GM21515 (cell line): Measurements from ENCODE around the gene ATF6B.
"Not testable (repeated sequence)": the region's sequence is repeated elsewhere in the genome, so short reads cannot be mapped to it uniquely, and the experiment has no call there.

Source experiments
- ATAC-seq: cut with Tn5 transposase; IDR thresholded peaks from one replicate; pipeline ENCODE4 v1.9.1; 2021; ENCODE audit not compliant: unreplicated experiment

ATF6B gene

DNA sequence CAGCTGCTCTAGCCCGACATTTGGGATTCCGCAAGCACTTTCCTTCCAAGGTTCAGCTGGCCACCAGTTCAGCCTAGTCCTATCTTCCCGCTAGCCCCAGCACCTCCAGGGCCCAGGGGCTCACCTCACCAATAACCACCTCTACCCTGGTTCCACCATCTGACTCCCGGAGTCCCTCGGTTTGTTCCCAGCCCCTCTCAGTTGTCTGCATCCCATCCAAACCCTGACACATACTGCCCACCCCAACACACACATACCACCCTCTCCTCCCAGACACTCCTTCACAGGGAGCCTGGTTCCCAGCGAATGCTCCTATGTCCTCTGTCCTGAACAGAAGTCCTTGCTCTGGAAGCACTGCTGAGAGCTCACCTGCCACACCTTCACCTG is 19.3 kb downstream of the ATF6B start:
- ATAC-seq: no peak

DNA sequence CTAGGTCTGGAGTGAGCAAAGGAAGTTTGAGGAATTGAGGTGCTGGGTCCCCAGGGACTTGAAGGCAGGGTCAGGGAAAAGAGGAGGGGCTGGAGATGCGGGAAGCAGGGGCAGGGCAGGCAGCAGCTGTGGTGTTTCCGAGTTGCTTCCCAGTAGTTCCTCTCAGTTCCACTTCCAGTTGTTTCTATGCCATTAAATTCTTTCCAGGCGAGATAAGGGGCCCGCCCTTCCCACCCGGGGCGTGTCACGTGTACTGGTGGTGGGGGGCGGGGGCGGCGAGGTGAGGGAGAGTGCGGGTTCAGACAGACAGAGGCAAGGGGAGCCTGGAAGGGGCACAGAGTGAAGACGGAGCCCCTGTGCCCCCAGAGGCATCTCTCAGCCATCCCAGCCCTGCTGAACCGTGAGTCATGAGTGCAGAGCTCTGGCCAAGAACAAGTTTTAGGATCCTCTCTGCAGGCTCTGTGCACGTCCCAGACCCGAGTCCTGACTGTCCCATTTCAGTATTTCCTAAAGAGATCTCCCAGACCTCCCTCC is 19.9 kb downstream of the ATF6B start:
- no peak for ATAC-seq

DNA sequence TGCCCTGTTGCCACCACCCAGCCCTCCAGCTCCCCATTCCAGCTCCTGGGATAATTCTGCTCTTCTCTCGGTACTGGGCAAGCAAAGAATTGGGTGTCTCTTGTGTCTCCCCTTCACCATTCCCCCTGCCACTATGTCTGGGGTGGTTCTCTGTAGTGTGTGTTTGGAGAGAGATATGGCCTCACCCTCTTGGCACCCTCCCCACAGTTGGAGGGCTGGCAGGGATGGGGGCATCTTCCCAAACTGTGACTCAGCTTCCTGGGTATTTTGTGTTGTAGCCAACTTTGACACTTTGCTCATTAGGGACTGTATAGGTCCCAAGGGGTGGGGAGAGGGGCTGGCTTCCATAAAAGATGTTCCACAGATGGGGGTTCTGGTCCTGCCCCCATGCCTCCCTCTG is 20.6 kb downstream of the ATF6B start:
- ATAC-seq: no peak

DNA sequence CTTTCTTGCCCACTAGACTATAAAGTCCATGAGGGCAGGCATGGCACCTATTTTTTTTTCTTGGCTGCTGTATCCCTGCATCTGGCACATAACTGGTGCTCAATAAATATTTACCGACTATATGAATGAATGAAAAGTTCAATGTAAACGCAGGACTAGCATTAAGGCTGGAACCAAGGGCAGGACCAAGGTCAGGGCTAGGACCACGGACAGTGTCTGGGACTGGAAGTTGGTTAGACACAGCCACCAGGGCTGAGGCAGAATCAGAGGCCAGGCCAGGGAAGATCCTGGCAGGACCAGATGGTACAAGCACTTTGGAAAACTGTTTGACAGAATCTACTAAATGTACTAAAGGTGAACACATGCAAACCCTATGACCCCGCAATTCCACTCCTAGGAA is 22.6 kb downstream of the ATF6B start:
- ATAC-seq: no peak

DNA sequence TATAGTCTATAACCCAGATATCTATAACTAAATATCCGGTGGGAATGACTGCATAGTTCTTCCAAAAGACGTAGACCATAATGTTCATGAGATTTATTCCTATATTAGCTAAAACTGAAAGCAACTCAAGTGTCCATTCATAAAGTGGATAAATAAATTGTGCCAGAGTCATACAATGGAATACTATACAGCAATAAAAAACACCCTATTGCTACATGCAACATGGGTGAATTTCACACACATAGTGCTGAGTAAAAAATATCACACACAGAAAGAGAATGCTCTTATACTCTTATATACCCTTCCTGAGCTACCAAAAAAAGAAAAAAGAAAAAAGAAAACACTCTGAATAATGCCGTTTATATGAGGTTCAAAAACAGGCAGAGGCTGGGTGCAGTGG is 25.8 kb downstream of the ATF6B start:
- ATAC-seq: no peak

DNA sequence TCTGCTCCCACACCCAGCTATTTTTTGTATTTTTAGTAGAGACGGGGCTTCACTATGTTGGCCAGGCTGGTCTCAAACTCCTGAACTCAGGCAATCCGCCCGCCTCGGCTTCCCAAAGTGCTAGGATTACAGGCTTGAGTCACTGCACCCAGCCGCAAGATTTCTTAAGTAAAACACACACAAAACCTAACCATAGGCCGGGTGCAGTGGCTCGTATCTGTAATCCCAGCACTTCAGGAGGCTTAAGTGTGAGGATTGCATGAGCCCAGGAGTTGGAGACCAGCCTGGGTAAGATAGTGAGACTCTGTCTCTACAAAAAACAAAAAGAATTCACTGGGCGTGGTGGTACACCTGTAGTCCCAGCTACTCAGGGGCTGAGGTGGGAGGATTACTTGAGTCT is 27.8 kb downstream of the ATF6B start:
- ATAC-seq: not testable (repeated sequence)

DNA sequence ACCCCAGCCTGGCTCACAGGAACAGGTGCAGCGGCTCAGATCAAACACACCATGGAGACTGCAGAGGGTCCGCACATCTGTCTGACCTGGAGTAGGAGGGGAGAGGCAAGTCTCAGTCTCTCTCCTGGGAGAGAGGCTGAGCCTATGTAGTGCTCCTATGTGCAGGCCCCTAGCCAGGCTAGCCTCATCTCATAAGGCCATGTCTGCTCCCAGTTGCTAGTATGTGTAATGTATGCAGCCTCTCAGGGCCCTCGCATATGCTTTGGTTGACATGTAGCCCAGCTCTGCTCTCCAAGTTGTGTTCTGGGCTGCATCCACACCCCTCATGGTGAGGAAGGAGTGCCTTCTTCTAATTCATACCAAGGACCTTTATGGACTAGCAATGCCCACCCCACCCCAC is 30.7 kb downstream of the ATF6B start:
- no peak for ATAC-seq

DNA sequence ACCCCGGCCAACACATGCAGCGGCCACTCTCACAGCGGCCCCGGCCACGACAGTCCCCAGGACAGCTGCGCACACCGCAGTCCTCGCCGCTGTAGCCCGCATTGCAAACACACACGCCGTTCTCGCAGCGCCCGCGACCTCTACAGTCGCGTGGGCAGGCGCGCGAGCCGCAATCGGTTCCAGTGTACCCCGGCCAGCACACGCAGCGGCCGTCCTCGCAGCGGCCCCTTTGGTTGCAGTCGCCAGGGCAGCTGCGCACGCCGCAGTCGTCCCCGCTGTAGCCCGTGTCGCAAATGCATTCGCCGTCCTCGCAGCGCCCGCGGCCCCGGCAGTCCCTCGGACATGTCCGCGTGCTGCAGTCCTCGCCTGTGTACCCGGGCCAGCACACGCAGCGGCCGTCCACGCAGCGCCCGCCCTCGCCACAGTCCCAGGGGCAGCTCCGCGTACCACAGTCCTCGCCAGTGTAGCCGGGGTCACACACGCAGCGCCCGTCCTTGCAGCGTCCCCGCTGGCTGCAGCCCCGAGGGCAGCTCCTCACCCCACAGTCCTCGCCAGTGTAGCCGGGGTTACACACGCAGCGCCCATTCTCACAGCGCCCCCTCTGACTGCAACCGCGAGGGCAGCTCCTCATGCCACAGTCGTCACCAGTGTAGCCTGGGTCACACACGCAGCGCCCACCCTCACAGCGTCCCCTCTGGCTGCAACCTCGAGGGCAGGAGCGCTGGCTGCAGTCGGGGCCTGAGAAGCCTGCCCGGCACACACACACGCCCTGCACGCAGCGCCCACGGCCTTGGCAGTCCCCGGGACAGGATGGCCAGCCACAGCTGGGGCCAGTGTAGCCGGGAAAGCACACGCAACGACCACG is 31.4 kb downstream of the ATF6B start:
- ATAC-seq: no peak

DNA sequence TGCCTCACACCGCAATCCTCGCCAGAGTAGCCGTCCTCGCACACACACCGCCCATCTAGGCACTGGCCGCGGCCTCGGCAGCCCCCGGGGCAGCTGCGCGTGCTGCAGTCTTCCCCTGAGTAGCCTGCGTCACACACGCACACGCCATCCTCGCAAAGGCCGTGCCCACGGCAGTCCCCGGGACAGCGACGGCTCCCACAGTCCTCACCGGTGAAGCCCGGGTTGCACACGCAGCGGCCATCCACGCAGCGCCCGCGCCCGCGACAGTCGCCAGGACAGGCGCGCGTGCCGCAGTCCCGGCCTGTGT is 32.0 kb downstream of the ATF6B start:
- no peak for ATAC-seq

DNA sequence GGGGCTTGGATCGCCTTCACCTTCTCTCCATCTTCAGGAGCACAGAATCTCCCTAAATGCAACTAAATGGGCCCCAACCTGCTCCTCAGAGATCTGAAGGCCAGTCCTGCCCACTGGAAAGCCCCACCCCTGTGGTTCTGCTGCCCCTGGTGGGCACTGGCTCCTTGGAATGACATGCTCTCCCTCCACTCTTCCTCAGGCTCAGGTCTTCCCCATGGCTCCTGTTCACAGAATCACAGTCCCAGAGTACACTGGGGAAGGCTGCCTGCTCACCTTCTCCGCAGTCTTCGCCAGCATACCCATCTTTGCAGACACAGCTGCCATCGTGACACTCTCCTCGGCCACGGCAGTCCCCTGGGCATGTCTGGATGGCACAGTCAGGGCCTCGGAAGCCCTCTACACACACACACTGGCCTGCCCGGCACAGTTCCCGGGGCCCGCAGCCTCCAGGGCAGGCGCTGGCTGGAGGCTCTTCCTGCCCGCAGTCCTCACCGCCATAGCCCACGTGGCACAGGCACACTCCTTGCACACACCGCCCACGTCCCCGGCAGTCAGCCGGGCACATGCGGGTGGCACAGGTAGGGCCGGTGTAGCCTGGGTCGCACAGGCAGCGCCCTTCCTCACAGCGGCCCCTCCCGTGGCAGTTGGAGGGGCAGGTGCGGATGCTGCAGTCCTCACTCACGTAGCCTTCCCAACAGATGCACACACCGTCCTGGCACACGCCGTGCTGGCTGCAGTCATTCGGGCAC is 32.5 kb downstream of the ATF6B start:
- no peak for ATAC-seq

DNA sequence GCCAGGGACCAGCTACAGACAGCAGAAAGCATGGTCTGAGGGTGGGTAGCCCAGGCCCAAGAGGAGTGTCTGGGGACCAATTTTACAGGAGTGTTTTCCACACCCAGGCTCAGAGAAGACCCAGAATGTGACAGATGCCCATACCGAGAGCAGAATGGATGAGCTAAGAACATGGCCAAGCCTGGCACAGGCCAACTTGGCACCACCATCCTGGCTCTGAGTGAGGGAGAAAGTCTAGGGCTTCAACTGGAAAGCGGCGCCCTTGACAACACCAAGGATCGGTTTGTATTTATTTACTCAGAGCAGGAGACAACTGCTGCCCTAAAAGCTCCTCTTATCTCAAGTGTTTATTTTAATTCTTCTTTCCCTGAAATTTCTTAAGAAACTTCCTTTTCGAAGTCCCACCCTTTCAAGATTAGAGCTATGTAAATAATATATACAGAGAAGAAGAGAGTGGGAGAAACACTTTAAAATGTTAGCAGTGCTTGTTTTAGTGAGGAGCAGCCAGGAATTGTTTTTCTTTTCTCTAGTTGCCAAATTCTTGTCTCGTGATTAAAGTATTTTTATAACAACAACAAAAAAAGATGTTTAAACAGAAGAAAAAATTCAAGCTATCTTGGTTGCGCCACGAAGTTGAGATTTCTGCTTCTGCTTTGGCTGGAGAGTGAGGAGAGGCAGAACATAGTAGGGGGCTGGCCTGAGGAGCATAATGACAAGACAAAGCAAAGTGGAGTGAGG is 35.1 kb downstream of the ATF6B start:
- no peak for ATAC-seq

DNA sequence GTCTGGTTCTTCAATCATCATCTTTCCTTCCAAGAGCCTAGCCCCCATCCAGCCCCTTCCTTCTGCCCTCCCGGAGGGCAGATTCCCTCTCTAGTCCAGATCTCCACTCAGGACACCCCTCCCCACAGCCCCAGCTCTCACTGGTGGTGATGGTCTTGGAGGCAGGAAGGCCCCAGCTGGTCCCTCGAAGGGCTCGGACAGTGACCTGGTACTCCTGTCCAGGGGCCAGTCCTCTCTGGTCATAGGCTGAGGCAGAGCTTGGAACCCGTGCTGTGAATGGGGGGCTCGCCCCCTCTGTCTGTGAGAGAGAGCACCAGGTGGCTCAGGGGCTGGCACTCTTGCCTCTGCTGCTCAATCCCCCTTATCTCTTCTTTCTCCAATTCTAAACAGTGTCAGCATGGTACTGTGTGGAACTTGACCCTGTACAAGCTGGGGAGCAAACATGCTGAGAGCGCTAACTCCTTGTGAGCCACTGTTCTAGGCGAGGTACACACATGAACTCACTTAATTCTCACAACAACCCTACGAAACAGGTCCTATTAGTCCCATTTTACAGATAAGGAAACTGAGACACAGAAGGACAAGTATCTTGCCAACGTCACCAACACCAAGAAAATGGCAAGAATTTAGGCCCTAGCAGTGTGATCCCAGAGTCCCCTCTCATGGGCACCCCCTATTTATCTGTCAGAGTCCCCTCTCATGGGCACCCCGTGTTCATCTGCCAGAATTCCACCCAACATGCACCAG is 38.8 kb downstream of the ATF6B start:
- no peak for ATAC-seq

DNA sequence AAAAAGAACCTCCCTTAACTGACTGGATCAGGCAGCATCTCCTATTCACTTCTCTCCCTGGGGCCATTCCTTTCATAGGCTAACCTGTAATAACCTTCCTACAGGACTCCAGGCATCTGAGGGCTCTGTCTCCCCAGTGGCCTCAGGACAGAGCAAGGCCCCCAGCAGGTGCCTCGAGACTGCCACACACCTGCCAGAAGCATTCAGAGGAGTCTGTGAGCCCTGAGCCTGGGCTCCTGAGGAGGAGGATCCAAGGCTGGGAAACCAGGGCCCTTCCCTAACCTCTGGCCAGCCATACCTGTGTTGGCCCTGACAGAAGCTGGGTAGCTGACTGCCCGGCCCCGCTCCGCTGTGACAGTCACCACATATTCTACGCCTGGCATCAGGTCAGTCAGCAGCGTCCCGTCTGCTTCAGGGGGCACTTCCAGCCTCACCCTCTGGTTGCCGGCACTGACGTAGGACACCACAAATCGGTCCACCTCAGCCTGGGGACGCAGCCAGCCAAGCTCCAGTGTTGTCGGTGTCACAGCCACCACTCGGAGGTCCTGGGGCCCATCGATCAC is 39.5 kb downstream of the ATF6B start:
- ATAC-seq: no peak

DNA sequence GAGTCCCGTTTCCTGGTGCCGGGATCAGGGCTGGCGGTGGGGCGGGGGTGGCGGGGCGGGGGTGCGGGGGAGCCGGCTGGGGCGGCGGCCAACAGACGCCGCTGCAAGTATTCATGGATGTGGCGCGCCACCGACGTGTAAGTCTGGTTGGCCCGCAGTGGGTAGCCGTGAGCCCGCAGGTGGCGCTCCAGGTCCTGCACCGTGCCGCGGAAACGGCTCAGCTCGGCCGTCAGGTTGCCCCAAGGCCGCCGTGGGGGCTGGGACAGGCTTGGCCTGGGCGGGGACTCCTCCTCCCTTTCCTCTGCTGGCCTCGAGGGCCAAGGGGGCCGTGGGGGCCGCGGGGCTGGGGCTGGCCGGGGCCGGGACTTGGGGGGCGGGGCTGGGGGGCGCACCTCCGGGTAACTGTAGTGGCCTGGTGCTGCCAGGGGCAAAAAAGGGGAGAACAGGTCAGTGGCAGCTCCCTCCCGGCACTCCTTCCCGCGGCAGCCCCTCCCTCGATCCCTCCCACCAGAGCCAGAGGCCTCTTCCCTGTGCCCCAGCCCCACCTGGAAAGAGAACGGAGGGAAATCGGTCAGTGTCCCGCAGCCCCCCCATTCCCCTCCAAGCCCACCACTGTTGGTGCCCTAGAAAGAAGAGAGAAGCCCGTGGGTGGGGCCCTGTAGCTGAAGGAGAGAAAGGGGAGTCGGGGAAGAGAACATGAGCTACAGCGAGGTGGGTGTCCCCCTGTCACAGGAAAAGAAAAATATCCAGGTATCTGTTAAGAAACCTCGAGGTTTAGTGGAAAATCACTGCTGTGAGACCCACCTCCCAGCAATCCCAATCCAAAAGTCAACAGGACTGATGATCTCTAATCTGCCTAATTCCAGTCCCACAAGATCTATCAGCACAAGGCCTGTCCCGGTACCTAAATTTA is 40.2 kb downstream of the ATF6B start:
- ATAC-seq: no peak

DNA sequence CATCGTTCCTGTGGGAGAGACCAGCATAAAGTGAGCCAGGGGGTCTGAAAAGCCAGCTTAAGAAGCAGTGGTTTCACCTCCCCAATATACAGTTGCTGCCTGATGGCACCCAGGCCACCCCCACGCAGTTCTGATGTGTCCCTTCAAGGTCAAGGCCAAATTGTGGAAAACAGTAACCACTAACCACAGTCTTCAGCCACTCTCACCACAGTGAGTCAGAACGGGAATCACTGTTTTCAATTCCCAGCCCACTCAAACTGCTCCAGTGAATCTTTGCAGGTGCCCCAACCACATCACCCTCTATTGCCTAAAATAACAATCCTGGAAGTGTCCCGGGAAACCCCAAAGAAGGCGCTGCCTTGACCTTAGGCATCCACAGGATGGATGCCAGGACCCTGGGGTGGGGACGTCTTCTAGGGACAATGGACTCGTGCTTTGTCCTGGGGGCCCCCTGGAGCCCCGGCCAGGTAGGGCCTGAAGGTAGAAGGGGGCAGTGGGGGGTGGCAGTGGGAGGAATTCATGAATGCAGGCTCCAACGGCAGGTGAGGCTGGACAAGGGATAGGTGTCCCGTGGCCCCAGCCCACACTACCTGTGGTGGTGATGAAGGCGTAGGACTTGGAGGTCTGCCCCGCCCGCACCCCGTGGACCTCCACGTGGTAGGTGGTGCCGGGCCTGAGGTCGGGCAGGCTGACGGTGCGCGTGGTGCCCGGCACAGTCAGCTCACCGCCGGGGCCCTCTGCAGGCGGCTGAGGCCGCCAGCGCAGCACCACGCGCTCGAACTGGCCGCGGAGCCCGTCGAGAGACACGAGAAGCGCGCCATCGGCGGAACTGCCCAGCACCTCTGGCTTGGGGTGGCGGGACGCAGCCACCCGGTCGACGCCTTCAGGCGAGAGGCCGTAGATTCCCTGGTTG is 41.1 kb downstream of the ATF6B start:
- peak; percentile 45 for ATAC-seq

DNA sequence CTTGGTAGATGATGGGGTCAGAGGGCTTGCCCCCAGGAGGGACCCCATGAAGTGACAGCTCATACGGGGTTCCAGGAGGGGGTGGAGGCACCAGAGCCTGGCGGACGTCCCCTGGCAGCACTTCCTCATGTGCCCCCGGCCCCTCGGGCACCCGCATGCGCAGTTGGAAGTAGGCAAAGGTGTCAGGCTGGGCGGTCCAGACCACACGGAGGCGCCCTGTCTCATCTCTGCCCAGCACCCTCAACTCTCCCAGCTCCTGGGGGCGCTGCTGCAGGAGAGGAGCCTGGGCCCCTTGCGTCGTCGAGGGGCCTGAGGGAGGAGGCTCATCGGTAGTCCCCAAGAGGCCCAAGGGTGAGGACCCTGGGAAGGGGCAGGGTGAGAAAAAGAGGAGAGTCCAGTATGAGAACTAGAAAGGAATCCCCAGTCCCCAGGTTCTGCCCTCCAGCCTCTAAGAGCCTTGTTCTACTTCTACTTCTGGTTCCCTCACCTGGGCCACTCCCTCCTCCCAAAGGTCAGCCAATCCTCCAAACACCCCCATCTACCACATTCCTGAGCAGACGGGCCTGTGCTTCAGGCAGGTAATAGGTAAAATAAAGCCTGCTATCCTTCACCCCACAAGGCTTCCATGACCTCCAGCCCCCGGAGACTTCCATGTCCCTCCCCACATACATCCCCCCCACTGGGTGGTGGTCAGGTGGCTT is 42.1 kb downstream of the ATF6B start:
- ATAC-seq: no peak

DNA sequence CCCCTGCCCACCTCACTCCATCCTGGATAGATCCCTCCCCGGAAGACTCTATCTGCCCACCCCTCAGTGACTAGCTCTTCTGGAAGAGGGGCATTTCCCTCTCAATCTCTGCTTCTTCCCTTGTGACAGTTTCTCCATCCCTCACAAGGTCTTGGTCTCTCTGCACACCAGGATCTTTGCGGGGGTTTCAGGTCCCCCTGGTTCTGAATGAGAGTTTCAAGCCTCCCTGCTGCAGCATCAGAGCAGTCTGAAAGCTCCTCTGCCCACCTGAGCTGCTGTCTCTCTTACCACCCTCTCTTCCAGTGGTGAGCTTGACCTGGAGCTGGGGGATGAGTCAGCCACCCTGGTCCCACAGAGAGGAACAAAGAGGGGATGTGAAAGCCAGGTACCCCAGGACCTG is 43.3 kb downstream of the ATF6B start:
- no peak for ATAC-seq
